ENCODE data around the gene ERBB4.

ERBB4 gene

GRCh38 chr2:211833582-211834279 lies 704.9 kb downstream of the ERBB4 start:
- Histone ChIP-seq H3K9ac (ENCODE audit: low read depth, low read length) (no peak overlapping the region), H3K36me3 (ENCODE audit: insufficient read depth, low read depth, low read length) (no peaks in the 10 kb centered on the region), H3K4me1 (ENCODE audit: insufficient read depth, low read length) (peaks cover 5% of the 10 kb centered on the region), H3K9me3 (ENCODE audit: insufficient read depth, low read depth, low read length) (no peaks in the 10 kb centered on the region), H3K4me3 (ENCODE audit: low read length) (no peak overlapping the region), H3K27ac (ENCODE audit: low read length) (no peak overlapping the region), H3K27me3 (ENCODE audit: insufficient read depth, low read length) (no peaks in the 10 kb centered on the region)

GRCh38 chr2:211829725-211830124 lies 708.9 kb downstream of the ERBB4 start:
- Histone ChIP-seq H3K4me1 (ENCODE audit: insufficient read depth, low read length) (no peaks in the 10 kb centered on the region), H3K9ac (ENCODE audit: low read depth, low read length) (no peak overlapping the region), H3K9me3 (ENCODE audit: insufficient read depth, low read depth, low read length) (no peaks in the 10 kb centered on the region), H3K4me3 (ENCODE audit: low read length) (no peak overlapping the region), H3K27me3 (ENCODE audit: insufficient read depth, low read length) (no peaks in the 10 kb centered on the region), H3K36me3 (ENCODE audit: insufficient read depth, low read depth, low read length) (no peaks in the 10 kb centered on the region), H3K27ac (ENCODE audit: low read length) (no peak overlapping the region)

- Histone ChIP-seq H3K27me3 (ENCODE audit: insufficient read depth, low read length) (no peaks in the 10 kb centered on the region), H3K9ac (ENCODE audit: low read depth, low read length) (no peak overlapping the region), H3K4me3 (ENCODE audit: low read length) (no peak overlapping the region), H3K9me3 (ENCODE audit: insufficient read depth, low read depth, low read length) (no peaks in the 10 kb centered on the region), H3K27ac (ENCODE audit: low read length) (no peak overlapping the region), H3K4me1 (ENCODE audit: insufficient read depth, low read length) (no peaks in the 10 kb centered on the region), H3K36me3 (ENCODE audit: insufficient read depth, low read depth, low read length) (no peaks in the 10 kb centered on the region)
Measured at GRCh38 chr2:211823886-211824479, 714.6 kb downstream of the ERBB4 start.

GRCh38 chr2:211822686-211823335 lies 715.8 kb downstream of the ERBB4 start:
- Histone ChIP-seq H3K27ac (ENCODE audit: low read length) (no peak overlapping the region), H3K9me3 (ENCODE audit: insufficient read depth, low read depth, low read length) (no peaks in the 10 kb centered on the region), H3K36me3 (ENCODE audit: insufficient read depth, low read depth, low read length) (no peaks in the 10 kb centered on the region), H3K4me1 (ENCODE audit: insufficient read depth, low read length) (peaks cover 3% of the 10 kb centered on the region; the same call in 1 of the 2 replicates), H3K9ac (ENCODE audit: low read depth, low read length) (no peak overlapping the region), H3K4me3 (ENCODE audit: low read length) (no peak overlapping the region), H3K27me3 (ENCODE audit: insufficient read depth, low read length) (no peaks in the 10 kb centered on the region)

- no peaks in the 10 kb centered on the region for H3K36me3 ChIP-seq (ENCODE audit: insufficient read depth, low read depth, low read length)
- no peak overlapping the region for H3K27ac ChIP-seq (ENCODE audit: low read length)
- H3K27me3 ChIP-seq (ENCODE audit: insufficient read depth, low read length), result no peaks in the 10 kb centered on the region
- no peak overlapping the region for H3K9ac ChIP-seq (ENCODE audit: low read depth, low read length)
- H3K4me1 ChIP-seq (ENCODE audit: insufficient read depth, low read length), result peaks cover 3% of the 10 kb centered on the region; the same call in 1 of the 2 replicates
- H3K9me3 ChIP-seq (ENCODE audit: insufficient read depth, low read depth, low read length), result no peaks in the 10 kb centered on the region
- no peak overlapping the region for H3K4me3 ChIP-seq (ENCODE audit: low read length)
Measured at GRCh38 chr2:211816754-211817153, 721.8 kb downstream of the ERBB4 start.

- Histone ChIP-seq H3K27ac (ENCODE audit: low read length) (no peak overlapping the region), H3K9me3 (ENCODE audit: insufficient read depth, low read depth, low read length) (no peaks in the 10 kb centered on the region), H3K9ac (ENCODE audit: low read depth, low read length) (no peak overlapping the region), H3K4me1 (ENCODE audit: insufficient read depth, low read length) (no peaks in the 10 kb centered on the region), H3K27me3 (ENCODE audit: insufficient read depth, low read length) (no peaks in the 10 kb centered on the region), H3K4me3 (ENCODE audit: low read length) (no peak overlapping the region), H3K36me3 (ENCODE audit: insufficient read depth, low read depth, low read length) (no peaks in the 10 kb centered on the region)
Measured at GRCh38 chr2:211812587-211812986, 726.0 kb downstream of the ERBB4 start.

GRCh38 chr2:211802666-211803065 lies 735.9 kb downstream of the ERBB4 start:
- Histone ChIP-seq H3K9me3 (ENCODE audit: insufficient read depth, low read depth, low read length) (no peaks in the 10 kb centered on the region), H3K36me3 (ENCODE audit: insufficient read depth, low read depth, low read length) (no peaks in the 10 kb centered on the region), H3K27ac (ENCODE audit: low read length) (no peak overlapping the region), H3K4me3 (ENCODE audit: low read length) (no peak overlapping the region), H3K27me3 (ENCODE audit: insufficient read depth, low read length) (no peaks in the 10 kb centered on the region), H3K9ac (ENCODE audit: low read depth, low read length) (no peak overlapping the region), H3K4me1 (ENCODE audit: insufficient read depth, low read length) (no peaks in the 10 kb centered on the region)

GRCh38 chr2:211800001-211800400 lies 738.6 kb downstream of the ERBB4 start:
- Histone ChIP-seq H3K9me3 (ENCODE audit: insufficient read depth, low read depth, low read length) (no peaks in the 10 kb centered on the region), H3K27ac (ENCODE audit: low read length) (no peak overlapping the region), H3K4me3 (ENCODE audit: low read length) (no peak overlapping the region), H3K36me3 (ENCODE audit: insufficient read depth, low read depth, low read length) (no peaks in the 10 kb centered on the region), H3K4me1 (ENCODE audit: insufficient read depth, low read length) (no peaks in the 10 kb centered on the region), H3K9ac (ENCODE audit: low read depth, low read length) (no peak overlapping the region), H3K27me3 (ENCODE audit: insufficient read depth, low read length) (no peaks in the 10 kb centered on the region)

- Histone ChIP-seq H3K4me1 (ENCODE audit: insufficient read depth, low read length) (no peaks in the 10 kb centered on the region), H3K36me3 (ENCODE audit: insufficient read depth, low read depth, low read length) (no peaks in the 10 kb centered on the region), H3K9ac (ENCODE audit: low read depth, low read length) (no peak overlapping the region), H3K27me3 (ENCODE audit: insufficient read depth, low read length) (no peaks in the 10 kb centered on the region), H3K4me3 (ENCODE audit: low read length) (no peak overlapping the region), H3K9me3 (ENCODE audit: insufficient read depth, low read depth, low read length) (no peaks in the 10 kb centered on the region), H3K27ac (ENCODE audit: low read length) (no peak overlapping the region)
Measured at GRCh38 chr2:211798868-211799267, 739.7 kb downstream of the ERBB4 start.

GRCh38 chr2:211793690-211794089 lies 744.9 kb downstream of the ERBB4 start:
- Histone ChIP-seq H3K9ac (ENCODE audit: low read depth, low read length) (no peak overlapping the region), H3K4me1 (ENCODE audit: insufficient read depth, low read length) (no peaks in the 10 kb centered on the region)

GRCh38 chr2:211789982-211790381 lies 748.6 kb downstream of the ERBB4 start:
- no peaks in the 10 kb centered on the region for H3K27me3 ChIP-seq (ENCODE audit: insufficient read depth, low read length)
- H3K27ac ChIP-seq (ENCODE audit: low read length), result no peak overlapping the region
- no peaks in the 10 kb centered on the region for H3K36me3 ChIP-seq (ENCODE audit: insufficient read depth, low read depth, low read length)
- H3K4me3 ChIP-seq (ENCODE audit: low read length), result no peak overlapping the region
- H3K9me3 ChIP-seq (ENCODE audit: insufficient read depth, low read depth, low read length), result no peaks in the 10 kb centered on the region
- H3K4me1 ChIP-seq (ENCODE audit: insufficient read depth, low read length), result no peaks in the 10 kb centered on the region
- H3K9ac ChIP-seq (ENCODE audit: low read depth, low read length), result no peak overlapping the region

More at GRCh38 chr2:211793690-211794089, 744.9 kb downstream of the ERBB4 start:
- no peak overlapping the region for H3K27ac ChIP-seq (ENCODE audit: low read length)
- no peaks in the 10 kb centered on the region for H3K27me3 ChIP-seq (ENCODE audit: insufficient read depth, low read length)
- H3K36me3 ChIP-seq (ENCODE audit: insufficient read depth, low read depth, low read length), result no peaks in the 10 kb centered on the region
- H3K9me3 ChIP-seq (ENCODE audit: insufficient read depth, low read depth, low read length), result no peaks in the 10 kb centered on the region
- H3K4me3 ChIP-seq (ENCODE audit: low read length), result no peak overlapping the region

- H3K9ac ChIP-seq (ENCODE audit: low read depth, low read length), result no peak overlapping the region
- H3K4me3 ChIP-seq (ENCODE audit: low read length), result no peak overlapping the region
- no peak overlapping the region for H3K27ac ChIP-seq (ENCODE audit: low read length)
- H3K27me3 ChIP-seq (ENCODE audit: insufficient read depth, low read length), result no peaks in the 10 kb centered on the region
- H3K9me3 ChIP-seq (ENCODE audit: insufficient read depth, low read depth, low read length), result 0 out of 2 replicates have a peak, but pooled peaks cover 7% of the 10 kb centered on the region
- no peaks in the 10 kb centered on the region for H3K4me1 ChIP-seq (ENCODE audit: insufficient read depth, low read length)
- H3K36me3 ChIP-seq (ENCODE audit: insufficient read depth, low read depth, low read length), result no peaks in the 10 kb centered on the region
Measured at GRCh38 chr2:211766689-211767088, 771.9 kb downstream of the ERBB4 start.
